Body of pancreas (tissue), 4 donors: Measurements from ENCODE around the gene RAB5B. TPM values are rescaled to one million over a fixed set of nuclear protein-coding genes. Genes with fewer than 3 reads are reported as not detected.

Experiments used
- ATAC-seq: fragments of 150-250 bp; one replicate; pipeline ENCODE4 v1.9.1; 2016
- DNase-seq, 4 donors: peaks; one replicate each; pipeline ENCODE4 v3.0.0-alpha.2; 2019
- H3K27ac ChIP-seq, 4 donors: fragments of 200-600 bp; sonication (generic); 1 replicate in 3 of 4; 2 replicates in 1 of 4; pipeline versions ENCODE4 v1.5.1 to v1.6.1; 2016 to 2019; ENCODE audit warnings: mild to moderate bottlenecking in 1 of 4, mixed read lengths in 1 of 4, moderate library complexity in 1 of 4
- H3K27me3 ChIP-seq, 2 donors: fragments of 200-600 bp; sonication (generic); one replicate each; pipeline ENCODE4 v1.6.0; 2016; ENCODE audit warnings: mild to moderate bottlenecking in 1 of 2
- H3K36me3 ChIP-seq, 2 donors: fragments of 200-600 bp; sonication (generic); replicated peaks in 1 of 2; 2 replicates each; pipeline ENCODE4 v1.5.1; 2016; ENCODE audit warnings: low read depth in 2 of 2; ENCODE audit not compliant: insufficient read depth in 1 of 2
- H3K4me1 ChIP-seq: fragments of 200-600 bp; sonication (generic); one replicate; pipeline ENCODE4 v1.6.0; 2016
- H3K4me3 ChIP-seq, 2 donors: fragments of 200-600 bp; sonication (generic); 1 replicate in 1 of 2; 2 replicates in 1 of 2; pipeline ENCODE4 v1.5.1; 2016 to 2019
- H3K9me3 ChIP-seq, 3 donors: fragments of 200-600 bp; sonication (generic); 1 replicate in 2 of 3; 2 replicates in 1 of 3; pipeline ENCODE4 v1.5.1; 2016
- POLR2A ChIP-seq, 3 donors: fragments of 450-650 bp; IDR thresholded peaks; one replicate each; pipeline ENCODE4 v1.6.1; 2016; ENCODE audit warnings: antibody characterized with exemption in 3 of 3, mild to moderate bottlenecking in 2 of 3
- WGBS, 2 donors: methylation state at CpG; one replicate each; pipeline ENCODE4 v1.1.5; 2017; 5-methylcytosine and 5-hydroxymethylcytosine counted together
- intact Hi-C: fragments of 100-400 bp; cut with DNase I; formaldehyde crosslinking; loops from one replicate; pipeline ENCODE4 v1.15.1; 2023
- total RNA-seq, 2 donors: library from RNA; depleted of rRNA; stranded (reverse); fragments of >200 nt; gene quantifications; one replicate each; pipeline ENCODE4 v1.1.0, GENCODE V29; 2016
- TF ChIP-seq, protein P1 (sequence below), 7 experiments: fragments of 450-650 bp in 4 of 7; fragments of 200-600 bp in 3 of 7; sonication (generic) in 3 of 7; IDR thresholded peaks; one replicate each; pipeline ENCODE4 v1.5.1; 2016 to 2019; ENCODE audit warnings: antibody characterized with exemption in 7 of 7

RAB5B gene, protein sequence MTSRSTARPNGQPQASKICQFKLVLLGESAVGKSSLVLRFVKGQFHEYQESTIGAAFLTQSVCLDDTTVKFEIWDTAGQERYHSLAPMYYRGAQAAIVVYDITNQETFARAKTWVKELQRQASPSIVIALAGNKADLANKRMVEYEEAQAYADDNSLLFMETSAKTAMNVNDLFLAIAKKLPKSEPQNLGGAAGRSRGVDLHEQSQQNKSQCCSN
- total RNA-seq = 10 to 100 TPM; 28.3 to 33.9 TPM

DNA sequence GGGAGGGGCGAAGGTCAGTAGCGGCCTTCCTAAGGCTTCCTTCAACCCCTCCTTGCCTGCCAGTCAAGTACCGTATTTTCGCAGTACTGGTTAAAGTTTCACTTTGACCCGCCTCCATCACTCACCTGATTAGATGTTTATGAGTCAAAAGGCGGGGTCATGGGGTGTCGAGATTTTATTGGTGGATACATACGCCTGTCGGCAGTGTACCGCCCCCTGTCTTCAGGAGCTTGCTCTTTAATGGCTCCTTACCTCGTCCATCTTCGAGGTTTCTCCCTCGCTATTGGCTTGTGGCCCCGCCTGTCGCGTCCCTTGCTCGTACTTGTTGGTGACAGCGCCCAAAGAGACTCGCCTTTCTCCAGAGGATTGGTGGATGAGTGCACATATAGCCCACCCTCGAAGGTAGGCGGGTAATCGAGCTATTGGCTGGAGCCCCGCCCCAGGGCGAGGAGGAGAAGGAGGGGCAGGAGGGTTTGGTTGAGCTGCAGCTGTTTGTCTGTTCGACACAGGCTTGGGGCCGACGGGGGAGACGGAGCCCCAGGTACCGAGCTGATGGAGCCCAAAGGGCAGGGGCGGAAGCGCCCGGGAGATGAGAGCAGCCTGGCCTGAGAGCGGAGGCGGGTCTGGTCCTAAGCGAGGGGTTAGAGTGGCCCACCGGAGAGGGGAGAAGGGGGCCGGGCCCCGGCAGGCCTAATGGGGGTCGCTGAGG is at the start of gene RAB5B:
Gene RAB5B (plus strand): TSS at position 480 of the 709 bp plus-strand sequence. CDS start 12,883 bp downstream, outside the sequence.
- peaks cover 27% of the 10 kb centered on the region for H3K4me1 ChIP-seq
- TF ChIP-seq, protein P1, sequence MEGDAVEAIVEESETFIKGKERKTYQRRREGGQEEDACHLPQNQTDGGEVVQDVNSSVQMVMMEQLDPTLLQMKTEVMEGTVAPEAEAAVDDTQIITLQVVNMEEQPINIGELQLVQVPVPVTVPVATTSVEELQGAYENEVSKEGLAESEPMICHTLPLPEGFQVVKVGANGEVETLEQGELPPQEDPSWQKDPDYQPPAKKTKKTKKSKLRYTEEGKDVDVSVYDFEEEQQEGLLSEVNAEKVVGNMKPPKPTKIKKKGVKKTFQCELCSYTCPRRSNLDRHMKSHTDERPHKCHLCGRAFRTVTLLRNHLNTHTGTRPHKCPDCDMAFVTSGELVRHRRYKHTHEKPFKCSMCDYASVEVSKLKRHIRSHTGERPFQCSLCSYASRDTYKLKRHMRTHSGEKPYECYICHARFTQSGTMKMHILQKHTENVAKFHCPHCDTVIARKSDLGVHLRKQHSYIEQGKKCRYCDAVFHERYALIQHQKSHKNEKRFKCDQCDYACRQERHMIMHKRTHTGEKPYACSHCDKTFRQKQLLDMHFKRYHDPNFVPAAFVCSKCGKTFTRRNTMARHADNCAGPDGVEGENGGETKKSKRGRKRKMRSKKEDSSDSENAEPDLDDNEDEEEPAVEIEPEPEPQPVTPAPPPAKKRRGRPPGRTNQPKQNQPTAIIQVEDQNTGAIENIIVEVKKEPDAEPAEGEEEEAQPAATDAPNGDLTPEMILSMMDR (IDR thresholded peaks at IDR 0.05) = peak in 2 of 7 experiments; percentile 42 to 70
- TF ChIP-seq POLR2A (IDR thresholded peaks at IDR 0.05) = peak; percentile 94 to 99 (median 99)
- WGBS, 2 donors = 1% methylated on average over 23 to 39 of the region's 39 CpGs

DNA sequence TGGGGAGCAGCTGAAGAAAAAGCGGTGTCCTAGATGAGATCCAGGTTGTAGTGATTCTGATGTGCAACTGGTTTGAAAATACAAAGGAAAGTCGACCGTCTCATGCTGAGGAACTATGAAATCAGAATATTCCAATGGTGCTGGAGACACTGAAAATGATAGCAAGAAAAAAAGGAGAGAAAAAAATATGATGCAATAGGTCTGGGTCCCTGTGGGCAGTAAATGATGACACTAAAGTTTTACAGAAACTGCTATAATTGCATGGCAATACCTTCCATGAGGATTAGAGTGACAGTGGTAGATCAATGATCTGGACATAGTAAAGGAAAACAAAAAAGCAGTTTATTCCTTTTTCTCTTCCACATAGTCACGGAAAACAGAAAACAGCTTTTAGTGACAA is 48.5 kb upstream of the RAB5B start:
- Histone ChIP-seq H3K4me3 (no peak overlapping the region), H3K27me3 (no peaks in the 10 kb centered on the region), H3K4me1 (peaks cover 30% of the 10 kb centered on the region), H3K36me3 (peaks cover 0 to 3% of the 10 kb centered on the region in 2 donors), H3K9me3 (no peaks in the 10 kb centered on the region), H3K27ac (no peak overlapping the region)
- TF ChIP-seq POLR2A (IDR thresholded peaks at IDR 0.05) = no peak
- TF ChIP-seq, protein P1 (IDR thresholded peaks at IDR 0.05) = no peak
- WGBS, 2 donors = 66 to 67% methylated on average over 4 of the region's 4 CpGs
- ATAC-seq = no peak
- DNase-seq = no peak
- intact Hi-C loops = no loop called here

More for the DNA sequence above, at the start of gene RAB5B:
- H3K36me3 ChIP-seq = peaks cover 0 to 2% of the 10 kb centered on the region in 2 donors
- intact Hi-C loops = no loop called here
- H3K9me3 ChIP-seq = no peaks in the 10 kb centered on the region
- no peaks in the 10 kb centered on the region for H3K27me3 ChIP-seq
- peak; percentile 93 for ATAC-seq
- DNase-seq = peak; percentile 99 to 100 (median 100)
- H3K27ac ChIP-seq = peak within 1 kb of the TSS; percentile 87 to 99 (median 97)
- H3K4me3 ChIP-seq = peak within 1 kb of the TSS; percentile 95 to 96

DNA sequence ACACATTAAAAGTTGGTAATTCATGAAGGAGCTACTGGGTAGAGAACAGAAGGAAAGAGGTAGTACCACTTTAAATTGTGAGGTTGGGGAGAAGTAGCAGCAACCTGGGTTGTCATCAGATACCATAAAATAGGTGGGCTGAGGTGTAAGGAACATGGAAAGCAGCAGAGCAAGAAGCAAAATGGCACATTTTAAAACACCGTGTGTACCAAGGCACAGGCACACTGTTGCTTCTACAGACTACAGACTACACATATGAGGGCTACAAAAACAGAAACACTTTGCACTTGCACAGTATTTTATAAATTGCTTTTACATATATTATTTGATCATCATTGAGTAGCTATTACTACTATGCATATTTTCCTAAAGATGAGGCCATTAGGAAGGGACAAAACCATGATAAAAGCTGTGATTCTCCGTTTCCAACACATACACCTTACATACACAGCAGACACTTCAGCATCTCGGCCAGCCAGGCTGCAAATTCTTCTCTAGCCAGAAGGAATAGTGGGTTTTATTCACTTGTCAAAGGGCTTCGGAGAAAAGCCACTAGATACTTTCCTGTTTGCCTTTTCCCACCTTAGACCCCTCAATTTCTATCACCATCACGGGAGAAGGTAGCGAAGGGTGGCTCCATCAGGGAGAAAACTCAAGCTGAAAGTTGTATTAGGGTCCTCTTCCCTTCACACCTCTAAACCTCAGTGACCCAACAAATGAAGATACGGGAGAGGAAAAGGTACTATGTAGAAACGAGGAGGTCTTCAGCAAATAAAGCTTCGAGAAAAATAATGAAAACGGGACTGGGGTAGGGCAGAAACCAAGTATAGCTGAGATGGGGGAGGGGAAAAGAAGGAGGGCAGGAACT is 47.8 kb upstream of the RAB5B start:
- Histone ChIP-seq H3K4me3 (peak overlapping the region; percentile 75 to 85), H3K27me3 (no peaks in the 10 kb centered on the region), H3K27ac (peak overlapping the region in 3 of 4 donors; percentile 94 to 97 (median 96)), H3K36me3 (peaks cover 0 to 3% of the 10 kb centered on the region in 2 donors), H3K4me1 (peaks cover 37% of the 10 kb centered on the region), H3K9me3 (no peaks in the 10 kb centered on the region)
- TF ChIP-seq, protein P1 (IDR thresholded peaks at IDR 0.05) = no peak
- TF ChIP-seq POLR2A (IDR thresholded peaks at IDR 0.05) = no peak
- ATAC-seq = no peak
- WGBS, 2 donors = 6 to 8% methylated on average over 10 of the region's 10 CpGs
- no peak for DNase-seq
- intact Hi-C loops = no loop called here

DNA sequence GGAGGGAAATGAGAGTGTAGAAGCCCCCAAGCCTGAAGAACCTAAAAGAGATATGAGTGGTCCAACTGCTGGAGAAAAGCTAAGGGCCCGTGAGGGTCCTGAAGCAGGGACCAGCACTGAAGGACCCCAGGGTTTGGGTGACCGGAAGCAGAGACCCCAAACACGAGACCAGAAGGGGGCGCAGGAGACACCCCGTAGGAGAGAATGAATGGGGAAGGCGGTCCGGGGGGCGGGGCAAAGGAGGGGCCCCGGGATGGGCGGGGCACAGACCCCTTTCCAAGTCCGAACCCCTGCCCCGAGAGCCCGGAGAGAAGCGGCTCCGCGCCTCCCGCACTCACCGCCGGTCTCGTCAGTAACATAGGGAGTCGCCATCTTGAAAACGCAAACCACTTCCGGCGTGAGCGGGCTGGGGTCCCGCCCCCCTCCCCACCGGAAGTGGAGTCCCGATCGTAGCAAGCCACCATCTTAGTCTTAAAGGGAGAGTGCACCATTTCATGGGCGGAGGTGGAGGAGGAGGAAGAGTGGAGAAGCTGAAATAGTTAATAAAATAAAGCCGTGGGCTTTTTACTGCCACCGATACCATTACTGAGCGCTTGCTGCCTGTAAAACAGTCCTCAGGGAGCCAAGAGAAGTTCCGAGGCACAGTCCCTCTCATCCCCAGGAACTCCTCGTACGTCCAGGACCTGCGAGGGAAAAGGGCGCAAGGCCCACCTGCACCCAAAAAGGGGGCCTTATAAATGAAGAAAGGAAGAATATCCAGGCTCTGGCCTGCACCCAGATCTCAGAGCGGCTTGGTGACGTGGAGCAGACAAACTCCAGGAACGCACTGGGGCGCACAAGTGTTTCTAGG is 46.9 kb upstream of the RAB5B start:
- TF ChIP-seq, protein P1 (IDR thresholded peaks at IDR 0.05) = peak; percentile 40 to 79 (median 43)
- TF ChIP-seq POLR2A (IDR thresholded peaks at IDR 0.05) = peak in 2 of 3 donors; percentile 24
- ATAC-seq = peak; percentile 80
- Histone ChIP-seq H3K4me1 (peaks cover 42% of the 10 kb centered on the region), H3K9me3 (no peaks in the 10 kb centered on the region), H3K27ac (peak overlapping the region; percentile 94 to 97 (median 95)), H3K36me3 (peaks cover 0 to 3% of the 10 kb centered on the region in 2 donors), H3K27me3 (no peaks in the 10 kb centered on the region), H3K4me3 (peak overlapping the region; percentile 75 to 85)
- DNase-seq = peak; percentile 85 to 90 (median 88)
- WGBS, 2 donors = 0% methylated on average over 21 to 42 of the region's 42 CpGs
- intact Hi-C loops = no loop called here
